Body of pancreas (tissue), 4 donors: ENCODE data around the gene PDZRN3.

ENCODE experiments used
- CTCF ChIP-seq, 7 experiments: fragments of 450-650 bp in 4 of 7; fragments of 200-600 bp in 3 of 7; sonication (generic) in 3 of 7; IDR thresholded peaks; one replicate each; pipeline ENCODE4 v1.5.1; 2016 to 2019; ENCODE audit warnings: antibody characterized with exemption in 7 of 7
- POLR2A ChIP-seq, 3 donors: fragments of 450-650 bp; IDR thresholded peaks; one replicate each; pipeline ENCODE4 v1.6.1; 2016; ENCODE audit warnings: antibody characterized with exemption in 3 of 3, mild to moderate bottlenecking in 2 of 3

GRCh38 chr3:73657186-73657585 lies 32.4 kb upstream of the PDZRN3 start:
- no peak for TF ChIP-seq CTCF (IDR thresholded peaks at IDR 0.05)
- no peak for TF ChIP-seq POLR2A (IDR thresholded peaks at IDR 0.05)
